Stimulated activated naive CD8-positive, alpha-beta T cell treated with anti-CD3 and anti-CD28 coated beads, Interleukin-15, Interleukin-2, amounts not matched to agents 100 ng/mL and 50 ng/mL, for 24 hours (primary cell): ENCODE results near the gene OSGIN1.

ENCODE experiments used
- H3K27ac Mint-ChIP-seq: one replicate; pipeline ENCODE4 v1.8.0; 2021; ENCODE audit warnings: mild to moderate bottlenecking, mixed read lengths
- H3K27me3 Mint-ChIP-seq: one replicate; pipeline ENCODE4 v1.8.0; 2021; ENCODE audit warnings: mixed read lengths
- H3K36me3 Mint-ChIP-seq: one replicate; pipeline ENCODE4 v1.8.0; 2021; ENCODE audit warnings: low read depth, mixed read lengths
- H3K4me1 Mint-ChIP-seq: one replicate; pipeline ENCODE4 v1.8.0; 2021; ENCODE audit warnings: low read depth, mixed read lengths
- H3K4me3 Mint-ChIP-seq: one replicate; pipeline ENCODE4 v1.8.0; 2021; ENCODE audit warnings: mild to moderate bottlenecking, mixed read lengths
- H3K9me3 Mint-ChIP-seq: one replicate; pipeline ENCODE4 v1.8.0; 2021; ENCODE audit warnings: mixed read lengths

Gene OSGIN1

GRCh38 chr16:84004442-84004841 lies 51.4 kb downstream of the OSGIN1 start:
- H3K27ac Mint-ChIP-seq = no peak overlapping the region
- no peaks in the 10 kb centered on the region for H3K27me3 Mint-ChIP-seq
- no peaks in the 10 kb centered on the region for H3K4me1 Mint-ChIP-seq
- H3K36me3 Mint-ChIP-seq = no peaks in the 10 kb centered on the region
- no peaks in the 10 kb centered on the region for H3K9me3 Mint-ChIP-seq
- no peak overlapping the region for H3K4me3 Mint-ChIP-seq

GRCh38 chr16:84005391-84005790 lies 52.4 kb downstream of the OSGIN1 start:
- H3K27ac Mint-ChIP-seq = no peak overlapping the region
- no peaks in the 10 kb centered on the region for H3K27me3 Mint-ChIP-seq
- H3K4me3 Mint-ChIP-seq = no peak overlapping the region
- H3K9me3 Mint-ChIP-seq = no peaks in the 10 kb centered on the region
- no peaks in the 10 kb centered on the region for H3K4me1 Mint-ChIP-seq
- no peaks in the 10 kb centered on the region for H3K36me3 Mint-ChIP-seq

- Mint-ChIP-seq H3K9me3 (no peaks in the 10 kb centered on the region), H3K27me3 (no peaks in the 10 kb centered on the region), H3K27ac (no peak overlapping the region), H3K36me3 (no peaks in the 10 kb centered on the region), H3K4me3 (no peak overlapping the region), H3K4me1 (no peaks in the 10 kb centered on the region)
Measured at GRCh38 chr16:84007520-84007919, 54.5 kb downstream of the OSGIN1 start.

GRCh38 chr16:84007965-84008364 lies 54.9 kb downstream of the OSGIN1 start:
- H3K9me3 Mint-ChIP-seq = no peaks in the 10 kb centered on the region
- H3K27ac Mint-ChIP-seq = no peak overlapping the region
- H3K36me3 Mint-ChIP-seq = no peaks in the 10 kb centered on the region
- H3K4me3 Mint-ChIP-seq = no peak overlapping the region
- no peaks in the 10 kb centered on the region for H3K27me3 Mint-ChIP-seq
- H3K4me1 Mint-ChIP-seq = no peaks in the 10 kb centered on the region

DNA sequence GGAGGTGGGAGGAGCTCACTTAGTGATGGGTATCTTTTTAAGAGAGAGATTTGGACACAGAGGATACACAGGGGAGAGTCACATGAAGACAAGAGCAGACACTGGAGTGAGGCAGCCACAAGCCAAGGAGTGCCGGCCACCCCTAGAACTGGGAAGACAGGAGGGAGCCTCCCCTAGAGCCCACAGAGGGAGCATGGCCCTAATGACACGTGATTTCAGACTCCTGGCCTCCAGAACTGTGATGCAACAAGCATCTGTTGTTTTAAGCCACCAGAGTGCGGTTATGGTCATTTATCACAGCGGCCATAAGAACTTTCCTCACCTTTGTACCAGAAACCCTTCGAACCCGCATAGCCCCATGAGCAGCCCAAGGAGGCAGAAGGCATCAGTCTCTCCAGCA lies 56.2 kb downstream of the OSGIN1 start:
- H3K36me3 Mint-ChIP-seq = no peaks in the 10 kb centered on the region
- no peak overlapping the region for H3K27ac Mint-ChIP-seq
- H3K9me3 Mint-ChIP-seq = no peaks in the 10 kb centered on the region
- H3K27me3 Mint-ChIP-seq = no peaks in the 10 kb centered on the region
- peaks cover 3% of the 10 kb centered on the region for H3K4me1 Mint-ChIP-seq
- H3K4me3 Mint-ChIP-seq = no peak overlapping the region

GRCh38 chr16:84013787-84014569 lies 60.9 kb downstream of the OSGIN1 start:
- no peaks in the 10 kb centered on the region for H3K27me3 Mint-ChIP-seq

GRCh38 chr16:84014570-84015327 lies 61.7 kb downstream of the OSGIN1 start:
- Mint-ChIP-seq H3K36me3 (no peaks in the 10 kb centered on the region), H3K27me3 (no peaks in the 10 kb centered on the region), H3K4me1 (peaks cover 6% of the 10 kb centered on the region), H3K9me3 (peaks cover 5% of the 10 kb centered on the region), H3K27ac (no peak overlapping the region), H3K4me3 (no peak overlapping the region)

More at GRCh38 chr16:84013787-84014569, 60.9 kb downstream of the OSGIN1 start:
- Mint-ChIP-seq H3K4me3 (no peak overlapping the region), H3K27ac (no peak overlapping the region), H3K9me3 (no peaks in the 10 kb centered on the region), H3K36me3 (no peaks in the 10 kb centered on the region), H3K4me1 (peaks cover 6% of the 10 kb centered on the region)

- Mint-ChIP-seq H3K36me3 (no peaks in the 10 kb centered on the region), H3K4me3 (no peak overlapping the region), H3K9me3 (peaks cover 5% of the 10 kb centered on the region), H3K4me1 (peaks cover 6% of the 10 kb centered on the region), H3K27me3 (no peaks in the 10 kb centered on the region), H3K27ac (no peak overlapping the region)
Measured at GRCh38 chr16:84015399-84015798, 62.4 kb downstream of the OSGIN1 start.
